ENCODE results near the gene PPP1R27. TPM values are rescaled to one million over a fixed set of nuclear protein-coding genes. Genes with fewer than 3 reads are reported as not detected.

Gene PPP1R27
- total RNA-seq, 5 donors from 2014 or later (not counting 1 experiment from before 2014, with no cell fraction given), result not detected

DNA sequence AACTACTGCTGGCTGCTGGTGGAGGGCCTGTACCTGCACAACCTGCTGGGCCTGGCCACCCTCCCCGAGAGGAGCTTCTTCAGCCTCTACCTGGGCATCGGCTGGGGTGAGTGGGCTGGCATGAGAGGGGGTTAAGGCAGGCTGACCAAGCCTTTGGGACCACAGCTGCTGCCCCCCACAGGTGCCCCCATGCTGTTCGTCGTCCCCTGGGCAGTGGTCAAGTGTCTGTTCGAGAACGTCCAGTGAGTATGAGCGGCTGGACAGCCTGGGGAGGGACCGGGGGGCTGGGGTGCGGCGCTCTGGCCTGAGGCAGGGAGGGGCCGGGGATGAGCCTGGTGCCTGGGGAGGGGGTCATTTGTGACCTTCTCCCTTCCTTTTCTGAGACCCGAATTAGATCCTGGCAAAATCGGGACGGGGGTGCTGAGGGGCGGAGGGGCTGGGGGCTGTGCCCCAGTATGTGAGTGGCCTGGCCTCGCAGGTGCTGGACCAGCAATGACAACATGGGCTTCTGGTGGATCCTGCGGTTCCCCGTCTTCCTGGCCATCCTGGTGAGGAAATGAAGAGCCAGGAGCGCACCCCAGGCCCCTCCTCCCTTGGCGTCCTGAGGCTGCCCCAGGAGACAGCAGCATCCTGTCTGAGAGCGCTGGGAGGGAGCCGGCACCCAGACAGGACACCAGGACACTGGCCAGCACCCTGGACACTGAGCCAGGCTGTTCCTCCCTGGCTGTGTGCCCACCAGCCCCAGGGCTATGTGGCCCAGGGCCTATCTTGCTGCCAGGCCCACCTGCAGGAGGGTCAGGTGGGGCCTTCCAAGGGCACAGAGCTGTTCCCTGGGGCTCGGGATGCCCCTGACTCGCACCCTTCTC is 22.9 kb downstream of the PPP1R27 start:
- no peak overlapping the region for H3K4me3 Mint-ChIP-seq
- no peak for ATAC-seq (replicated peaks in 1 of 4)
- Histone ChIP-seq H3K27ac (ENCODE audit: low read length) (no peak overlapping the region), H3K36me3 (ENCODE audit: control insufficient read depth in 2 of 2, extremely low read depth in 1 of 2, insufficient read depth in 1 of 2, low read length in 1 of 2) (no peaks in the 10 kb centered on the region), H3K27me3 (replicated peaks in 1 of 2; ENCODE audit: control insufficient read depth in 2 of 2, extremely low read depth in 1 of 2, insufficient read depth in 2 of 2, low read length in 1 of 2) (peaks cover 0 to 71% of the 10 kb centered on the region in 2 experiments), H3K4me1 (ENCODE audit: control insufficient read depth in 1 of 2, extremely low read depth in 1 of 2, insufficient read depth in 2 of 2, low read length in 2 of 2) (no peaks in the 10 kb centered on the region), H3K4me3 (ENCODE audit: control insufficient read depth in 1 of 2, extremely low read depth in 1 of 2, low read length in 1 of 2) (no peak overlapping the region), H3K9me3 (no peaks in the 10 kb centered on the region)
- H3K4me1 Mint-ChIP-seq, result no peaks in the 10 kb centered on the region
- H3K27ac Mint-ChIP-seq, result no peak overlapping the region
- peaks cover 24 to 25% of the 10 kb centered on the region in 2 donors for H3K27me3 Mint-ChIP-seq
- ChIA-PET POLR2A (interaction anchor here in 1 of 2 donors (0.5 kb wide), 1 partner anchor 763 kb away, joined by 3 read pairs; no protein-coding TSS in a partner anchor), CTCF (interaction anchor here in 1 of 2 donors (0.7 kb wide), 1 partner anchor 383 kb away, joined by 7 read pairs; no protein-coding TSS in a partner anchor)
- DNase-seq, result no peak
- H3K9me3 Mint-ChIP-seq, result no peaks in the 10 kb centered on the region
- H3K36me3 Mint-ChIP-seq, result no peaks in the 10 kb centered on the region
- WGBS (ENCODE audit: insufficient coverage), result 79% methylated on average over 21 of the region's 24 CpGs

DNA sequence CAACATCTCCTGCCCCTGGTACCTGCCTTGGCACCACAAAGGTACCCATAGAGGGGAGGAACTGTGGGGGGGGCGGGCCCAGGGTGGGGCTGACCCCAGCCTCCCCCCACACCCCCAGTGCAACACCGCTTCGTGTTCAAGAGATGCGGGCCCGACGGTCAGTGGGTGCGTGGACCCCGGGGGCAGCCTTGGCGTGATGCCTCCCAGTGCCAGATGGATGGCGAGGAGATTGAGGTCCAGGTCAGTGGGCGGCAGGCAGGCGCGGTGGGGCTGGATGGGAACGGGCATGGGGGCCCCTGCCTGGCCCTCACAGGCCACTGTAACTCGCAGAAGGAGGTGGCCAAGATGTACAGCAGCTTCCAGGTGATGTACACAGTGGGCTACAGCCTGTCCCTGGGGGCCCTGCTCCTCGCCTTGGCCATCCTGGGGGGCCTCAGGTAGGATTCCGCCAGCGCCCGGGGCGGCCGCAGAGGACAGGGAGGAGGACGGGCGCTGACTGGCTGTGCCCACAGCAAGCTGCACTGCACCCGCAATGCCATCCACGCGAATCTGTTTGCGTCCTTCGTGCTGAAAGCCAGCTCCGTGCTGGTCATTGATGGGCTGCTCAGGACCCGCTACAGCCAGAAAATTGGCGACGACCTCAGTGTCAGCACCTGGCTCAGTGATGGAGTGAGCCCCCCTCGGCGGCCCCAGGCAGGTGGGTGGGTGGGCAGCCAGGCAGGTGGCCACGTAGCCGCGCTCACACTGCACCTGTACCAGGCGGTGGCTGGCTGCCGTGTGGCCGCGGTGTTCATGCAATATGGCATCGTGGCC is 23.8 kb downstream of the PPP1R27 start:
- Mint-ChIP-seq H3K27me3 (peaks cover 22 to 30% of the 10 kb centered on the region in 2 donors), H3K4me1 (no peaks in the 10 kb centered on the region), H3K9me3 (no peaks in the 10 kb centered on the region), H3K36me3 (no peaks in the 10 kb centered on the region), H3K4me3 (no peak overlapping the region), H3K27ac (no peak overlapping the region)
- POLR2A ChIA-PET, result no interaction called here
- WGBS (ENCODE audit: insufficient coverage), result 87% methylated on average over 41 of the region's 42 CpGs
- Histone ChIP-seq H3K4me1 (ENCODE audit: control insufficient read depth in 1 of 2, extremely low read depth in 1 of 2, insufficient read depth in 2 of 2, low read length in 2 of 2) (no peaks in the 10 kb centered on the region), H3K4me3 (ENCODE audit: control insufficient read depth in 1 of 2, extremely low read depth in 1 of 2, low read length in 1 of 2) (no peak overlapping the region), H3K27ac (ENCODE audit: low read length) (no peak overlapping the region), H3K9me3 (no peaks in the 10 kb centered on the region), H3K36me3 (ENCODE audit: control insufficient read depth in 2 of 2, extremely low read depth in 1 of 2, insufficient read depth in 1 of 2, low read length in 1 of 2) (no peaks in the 10 kb centered on the region), H3K27me3 (replicated peaks in 1 of 2; ENCODE audit: control insufficient read depth in 2 of 2, extremely low read depth in 1 of 2, insufficient read depth in 2 of 2, low read length in 1 of 2) (peaks cover 0 to 79% of the 10 kb centered on the region in 2 experiments)
- CTCF ChIA-PET, result no interaction called here
- no peak for DNase-seq
- no peak for ATAC-seq (replicated peaks in 1 of 4)

GRCh38 chr17:81810476-81810875 is 24.4 kb downstream of the PPP1R27 start:
- no peaks in the 10 kb centered on the region for H3K36me3 ChIP-seq (ENCODE audit: control insufficient read depth in 2 of 2, extremely low read depth in 1 of 2, insufficient read depth in 1 of 2, low read length in 1 of 2)
- WGBS (ENCODE audit: insufficient coverage), result 73% methylated on average over 1 of the region's 8 CpGs
- no peaks in the 10 kb centered on the region for H3K9me3 Mint-ChIP-seq
- no peak overlapping the region for H3K27ac Mint-ChIP-seq
- H3K4me1 ChIP-seq (ENCODE audit: control insufficient read depth in 1 of 2, extremely low read depth in 1 of 2, insufficient read depth in 2 of 2, low read length in 2 of 2), result no peaks in the 10 kb centered on the region
- CTCF ChIA-PET, result no interaction called here
- POLR2A ChIA-PET, result no interaction called here
- H3K27me3 ChIP-seq (replicated peaks in 1 of 2; ENCODE audit: control insufficient read depth in 2 of 2, extremely low read depth in 1 of 2, insufficient read depth in 2 of 2, low read length in 1 of 2), result peaks cover 0 to 84% of the 10 kb centered on the region in 2 experiments
- H3K4me3 ChIP-seq (ENCODE audit: control insufficient read depth in 1 of 2, extremely low read depth in 1 of 2, low read length in 1 of 2), result no peak overlapping the region
- ATAC-seq (replicated peaks in 1 of 4), result no peak
- DNase-seq, result no peak
- peaks cover 21 to 36% of the 10 kb centered on the region in 2 donors for H3K27me3 Mint-ChIP-seq
- no peaks in the 10 kb centered on the region for H3K36me3 Mint-ChIP-seq
- H3K4me1 Mint-ChIP-seq, result no peaks in the 10 kb centered on the region
- H3K4me3 Mint-ChIP-seq, result no peak overlapping the region
- H3K27ac ChIP-seq (ENCODE audit: low read length), result no peak overlapping the region
- no peaks in the 10 kb centered on the region for H3K9me3 ChIP-seq

DNA sequence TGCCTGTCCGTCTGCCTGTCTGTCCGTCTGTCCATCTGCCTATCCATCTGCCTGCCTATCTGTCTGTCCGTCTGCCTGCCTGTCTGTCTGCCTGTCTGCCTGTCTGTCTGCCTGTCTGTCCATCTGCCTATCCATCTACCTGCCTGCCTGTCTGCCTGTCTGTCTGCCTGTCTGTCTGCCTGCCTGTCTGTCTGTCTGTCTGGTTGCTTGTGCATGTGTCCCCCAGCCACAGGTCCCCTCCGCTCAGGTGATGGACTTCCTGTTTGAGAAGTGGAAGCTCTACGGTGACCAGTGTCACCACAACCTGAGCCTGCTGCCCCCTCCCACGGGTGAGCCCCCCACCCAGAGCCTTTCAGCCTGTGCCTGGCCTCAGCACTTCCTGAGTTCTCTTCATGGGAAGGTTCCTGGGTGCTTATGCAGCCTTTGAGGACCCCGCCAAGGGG is 25.3 kb downstream of the PPP1R27 start:
- Histone ChIP-seq H3K36me3 (ENCODE audit: control insufficient read depth in 2 of 2, extremely low read depth in 1 of 2, insufficient read depth in 1 of 2, low read length in 1 of 2) (no peaks in the 10 kb centered on the region), H3K9me3 (no peaks in the 10 kb centered on the region), H3K4me3 (ENCODE audit: control insufficient read depth in 1 of 2, extremely low read depth in 1 of 2, low read length in 1 of 2) (no peak overlapping the region), H3K27me3 (replicated peaks in 1 of 2; ENCODE audit: control insufficient read depth in 2 of 2, extremely low read depth in 1 of 2, insufficient read depth in 2 of 2, low read length in 1 of 2) (peaks cover 0 to 85% of the 10 kb centered on the region in 2 experiments), H3K27ac (ENCODE audit: low read length) (no peak overlapping the region), H3K4me1 (ENCODE audit: control insufficient read depth in 1 of 2, extremely low read depth in 1 of 2, insufficient read depth in 2 of 2, low read length in 2 of 2) (no peaks in the 10 kb centered on the region)
- DNase-seq, result no peak
- no peak for ATAC-seq (replicated peaks in 1 of 4)
- POLR2A ChIA-PET, result no interaction called here
- Mint-ChIP-seq H3K27me3 (peaks cover 21 to 38% of the 10 kb centered on the region in 2 donors), H3K36me3 (no peaks in the 10 kb centered on the region), H3K9me3 (no peaks in the 10 kb centered on the region), H3K27ac (no peak overlapping the region), H3K4me1 (peaks cover 0 to 2% (median 0%) of the 10 kb centered on the region in 3 donors), H3K4me3 (no peak overlapping the region)
- 76% methylated on average over 5 of the region's 7 CpGs for WGBS (ENCODE audit: insufficient coverage)
- CTCF ChIA-PET, result no interaction called here

DNA sequence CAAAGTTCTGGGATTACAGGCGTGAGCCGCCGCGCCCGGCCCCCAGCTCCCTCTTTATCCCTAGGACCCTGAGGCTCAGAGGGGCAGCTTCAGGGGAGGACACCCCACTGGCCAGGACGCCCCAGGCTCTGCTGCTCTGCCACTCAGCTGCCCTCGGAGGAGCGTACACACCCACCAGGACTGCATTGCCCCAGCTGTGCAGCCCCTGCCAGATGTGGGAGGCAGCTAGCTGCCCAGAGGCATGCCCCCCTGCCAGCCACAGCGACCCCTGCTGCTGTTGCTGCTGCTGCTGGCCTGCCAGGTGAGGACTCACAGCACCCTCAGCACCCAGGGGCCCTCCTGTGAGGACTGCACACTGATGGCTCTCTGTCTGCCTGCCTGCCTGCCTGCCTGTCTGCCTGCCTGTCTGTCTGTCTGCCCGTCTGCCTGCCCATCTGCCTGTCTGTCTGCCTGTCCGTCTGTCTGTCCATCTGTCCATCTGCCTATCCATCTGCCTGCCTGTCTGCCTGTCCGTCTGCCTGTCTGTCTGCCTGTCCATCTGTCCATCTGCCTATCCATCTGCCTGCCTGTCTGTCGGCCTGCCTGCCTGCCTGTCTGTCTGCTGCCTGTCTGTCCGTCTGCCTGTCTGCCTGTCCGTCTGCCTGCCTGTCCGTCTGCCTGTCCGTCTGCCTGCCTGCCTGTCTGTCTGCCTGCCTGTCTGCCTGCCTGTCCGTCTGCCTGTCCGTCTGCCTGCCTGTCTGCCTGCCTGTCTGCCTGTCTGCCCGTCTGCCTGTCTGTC is 25.9 kb downstream of the PPP1R27 start:
- H3K27ac Mint-ChIP-seq, result peak overlapping the region in 1 of 2 donors; percentile 32
- DNase-seq, result peak in 1 of 35 experiments; percentile 25

GRCh38 chr17:81807839-81808238 is 27.0 kb downstream of the PPP1R27 start:
- ChIA-PET POLR2A (no interaction called here), CTCF (no interaction called here)
- Mint-ChIP-seq H3K4me1 (peaks cover 0 to 2% (median 0%) of the 10 kb centered on the region in 3 donors), H3K27ac (no peak overlapping the region), H3K4me3 (no peak overlapping the region), H3K36me3 (no peaks in the 10 kb centered on the region), H3K27me3 (peaks cover 27 to 44% of the 10 kb centered on the region in 2 donors), H3K9me3 (no peaks in the 10 kb centered on the region)
- Histone ChIP-seq H3K27me3 (replicated peaks in 1 of 2; ENCODE audit: control insufficient read depth in 2 of 2, extremely low read depth in 1 of 2, insufficient read depth in 2 of 2, low read length in 1 of 2) (peaks cover 0 to 89% of the 10 kb centered on the region in 2 experiments), H3K4me1 (ENCODE audit: control insufficient read depth in 1 of 2, extremely low read depth in 1 of 2, insufficient read depth in 2 of 2, low read length in 2 of 2) (no peaks in the 10 kb centered on the region), H3K36me3 (ENCODE audit: control insufficient read depth in 2 of 2, extremely low read depth in 1 of 2, insufficient read depth in 1 of 2, low read length in 1 of 2) (no peaks in the 10 kb centered on the region), H3K27ac (ENCODE audit: low read length) (no peak overlapping the region), H3K4me3 (ENCODE audit: control insufficient read depth in 1 of 2, extremely low read depth in 1 of 2, low read length in 1 of 2) (no peak overlapping the region), H3K9me3 (no peaks in the 10 kb centered on the region)
- ATAC-seq (replicated peaks in 1 of 4) (no peak), DNase-seq (no peak)
- WGBS (ENCODE audit: insufficient coverage), result 65% methylated on average over 13 of the region's 13 CpGs

More for the DNA sequence above, 25.9 kb downstream of the PPP1R27 start:
- no peak overlapping the region for H3K4me3 Mint-ChIP-seq
- Histone ChIP-seq H3K4me3 (ENCODE audit: control insufficient read depth in 1 of 2, extremely low read depth in 1 of 2, low read length in 1 of 2) (no peak overlapping the region), H3K36me3 (ENCODE audit: control insufficient read depth in 2 of 2, extremely low read depth in 1 of 2, insufficient read depth in 1 of 2, low read length in 1 of 2) (no peaks in the 10 kb centered on the region), H3K9me3 (no peaks in the 10 kb centered on the region), H3K4me1 (ENCODE audit: control insufficient read depth in 1 of 2, extremely low read depth in 1 of 2, insufficient read depth in 2 of 2, low read length in 2 of 2) (no peaks in the 10 kb centered on the region), H3K27ac (ENCODE audit: low read length) (no peak overlapping the region), H3K27me3 (replicated peaks in 1 of 2; ENCODE audit: control insufficient read depth in 2 of 2, extremely low read depth in 1 of 2, insufficient read depth in 2 of 2, low read length in 1 of 2) (peaks cover 0 to 85% of the 10 kb centered on the region in 2 experiments)
- CTCF ChIA-PET, result no interaction called here
- H3K4me1 Mint-ChIP-seq, result peaks cover 0 to 2% (median 0%) of the 10 kb centered on the region in 3 donors
- no peaks in the 10 kb centered on the region for H3K9me3 Mint-ChIP-seq
- POLR2A ChIA-PET, result interaction anchor here in 1 of 2 donors (0.7 kb wide), 1 partner anchor 283 kb away, joined by 5 read pairs; no protein-coding TSS in a partner anchor
- WGBS (ENCODE audit: insufficient coverage), result 78% methylated on average over 20 of the region's 20 CpGs
- ATAC-seq (replicated peaks in 1 of 4), result no peak
- no peaks in the 10 kb centered on the region for H3K36me3 Mint-ChIP-seq
- peaks cover 21 to 38% of the 10 kb centered on the region in 2 donors for H3K27me3 Mint-ChIP-seq
